ENCODE results near the gene RAMAC.
A peak's percentile ranks its signal among the peaks of the same experiment; 100 is the strongest.

Gene RAMAC

DNA sequence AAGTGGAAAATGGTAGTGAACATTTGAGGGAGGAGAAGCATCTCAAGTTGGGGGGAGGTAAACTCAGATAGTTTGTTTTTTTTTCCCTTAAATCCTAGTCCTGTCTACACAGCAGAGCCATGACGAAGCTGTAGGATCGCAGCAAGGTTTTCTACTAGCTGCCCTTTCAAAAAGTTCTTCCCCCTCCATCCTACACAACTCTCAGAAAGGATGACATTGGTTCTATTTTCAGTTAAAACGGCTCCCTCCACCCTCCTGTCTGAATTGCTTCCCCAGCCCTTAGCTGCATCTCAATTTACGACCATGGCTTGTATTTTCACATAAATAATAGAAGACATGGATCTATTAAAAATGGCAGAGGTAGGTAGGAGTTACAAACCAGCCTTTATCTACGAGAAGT is 35.7 kb upstream of the RAMAC start:
- H3K27ac ChIP-seq (ENCODE audit: insufficient read depth, low read length, poor library complexity, severe bottlenecking), result no peak overlapping the region
- peaks cover 13% of the 10 kb centered on the region for H3K27me3 ChIP-seq (replicated peaks; ENCODE audit: control insufficient read depth, insufficient read depth, low read length, poor library complexity, severe bottlenecking)
- H3K36me3 ChIP-seq (ENCODE audit: control insufficient read depth, insufficient read depth, low read length), result no peaks in the 10 kb centered on the region
- DNase-seq, result no peak
- H3K9me3 ChIP-seq (ENCODE audit: control insufficient read depth, low read length), result no peaks in the 10 kb centered on the region
- H3K4me1 ChIP-seq (ENCODE audit: control insufficient read depth, insufficient read depth, low read length, poor library complexity, severe bottlenecking), result peaks cover 3% of the 10 kb centered on the region
- H3K4me3 ChIP-seq (ENCODE audit: insufficient read depth, low read depth, low read length, poor library complexity, severe bottlenecking), result no peak overlapping the region

- no peak for DNase-seq
- Histone ChIP-seq H3K4me1 (ENCODE audit: control insufficient read depth, insufficient read depth, low read length, poor library complexity, severe bottlenecking) (peaks cover 3% of the 10 kb centered on the region), H3K4me3 (ENCODE audit: insufficient read depth, low read depth, low read length, poor library complexity, severe bottlenecking) (no peak overlapping the region), H3K9me3 (ENCODE audit: control insufficient read depth, low read length) (no peaks in the 10 kb centered on the region), H3K27ac (ENCODE audit: insufficient read depth, low read length, poor library complexity, severe bottlenecking) (no peak overlapping the region), H3K36me3 (ENCODE audit: control insufficient read depth, insufficient read depth, low read length) (no peaks in the 10 kb centered on the region), H3K27me3 (replicated peaks; ENCODE audit: control insufficient read depth, insufficient read depth, low read length, poor library complexity, severe bottlenecking) (peaks cover 13% of the 10 kb centered on the region)
Observed at GRCh38 chr15:82950746-82951370, 35.2 kb upstream of the RAMAC start.

GRCh38 chr15:82951472-82952157 is 34.4 kb upstream of the RAMAC start:
- no peak for DNase-seq
- Histone ChIP-seq H3K27ac (ENCODE audit: insufficient read depth, low read length, poor library complexity, severe bottlenecking) (no peak overlapping the region), H3K4me3 (ENCODE audit: insufficient read depth, low read depth, low read length, poor library complexity, severe bottlenecking) (peak overlapping the region; percentile 20)

DNA sequence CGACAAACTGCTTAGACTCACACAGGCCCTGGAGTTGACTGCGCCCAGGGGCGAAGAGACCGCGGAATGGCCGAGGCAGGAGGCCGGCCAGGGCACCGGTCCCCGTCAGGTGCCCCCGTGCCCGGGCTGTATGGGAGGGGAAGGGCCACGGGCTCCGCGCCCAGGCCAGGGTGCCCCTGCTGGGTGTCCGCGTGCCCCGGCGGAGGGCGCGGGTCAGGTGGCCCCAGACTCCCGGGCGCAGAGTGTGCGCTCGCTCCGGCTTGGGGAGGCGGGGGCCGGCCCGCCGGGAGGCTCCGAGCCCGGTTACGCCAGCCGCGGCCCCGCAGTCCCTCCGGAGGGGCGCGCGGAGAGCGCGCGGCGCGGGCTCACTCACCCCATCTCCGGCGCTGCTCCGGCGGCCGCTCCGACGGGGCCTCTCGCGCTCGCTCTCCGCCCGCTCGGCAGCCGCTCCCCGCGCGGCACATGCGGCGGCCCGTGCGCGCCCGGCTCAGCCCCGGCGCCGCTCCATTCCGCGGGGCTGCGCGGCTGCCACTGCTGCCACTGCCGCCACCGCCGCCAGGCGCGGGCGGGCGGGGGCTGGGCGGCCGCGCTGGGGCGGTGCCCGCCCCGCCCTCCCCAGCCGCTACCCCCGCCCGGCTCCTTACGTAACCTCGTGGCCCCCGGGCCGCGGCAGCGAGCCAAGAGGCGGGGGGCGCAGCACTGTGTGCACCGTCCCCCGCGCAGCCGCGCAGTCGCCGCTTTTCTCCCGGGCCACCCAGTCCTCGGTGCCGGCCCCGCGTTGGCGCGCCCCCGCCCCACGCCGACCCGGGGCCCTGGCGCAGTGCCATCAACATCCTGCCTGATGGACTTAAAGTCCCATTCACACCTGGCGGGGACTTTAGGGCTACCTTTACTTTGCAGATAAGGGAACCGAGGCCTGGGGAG is 33.6 kb upstream of the RAMAC start, which contains the start of gene HOMER2:
HOMER2 (minus strand) TSS at position 563 of the 924 bp plus-strand sequence; CDS start at position 378, 185 bp downstream.
- no peaks in the 10 kb centered on the region for H3K36me3 ChIP-seq (ENCODE audit: control insufficient read depth, insufficient read depth, low read length)
- no peak within 1 kb of the TSS for H3K27ac ChIP-seq (ENCODE audit: insufficient read depth, low read length, poor library complexity, severe bottlenecking)
- H3K4me1 ChIP-seq (ENCODE audit: control insufficient read depth, insufficient read depth, low read length, poor library complexity, severe bottlenecking), result peaks cover 3% of the 10 kb centered on the region
- peaks cover 13% of the 10 kb centered on the region for H3K27me3 ChIP-seq (replicated peaks; ENCODE audit: control insufficient read depth, insufficient read depth, low read length, poor library complexity, severe bottlenecking)
- no peak for DNase-seq
- H3K9me3 ChIP-seq (ENCODE audit: control insufficient read depth, low read length), result no peaks in the 10 kb centered on the region
- peak within 1 kb of the TSS; percentile 20 for H3K4me3 ChIP-seq (ENCODE audit: insufficient read depth, low read depth, low read length, poor library complexity, severe bottlenecking)

More at GRCh38 chr15:82951472-82952157, 34.4 kb upstream of the RAMAC start:
- H3K36me3 ChIP-seq (ENCODE audit: control insufficient read depth, insufficient read depth, low read length), result no peaks in the 10 kb centered on the region
- peaks cover 13% of the 10 kb centered on the region for H3K27me3 ChIP-seq (replicated peaks; ENCODE audit: control insufficient read depth, insufficient read depth, low read length, poor library complexity, severe bottlenecking)
- H3K9me3 ChIP-seq (ENCODE audit: control insufficient read depth, low read length), result no peaks in the 10 kb centered on the region
- peaks cover 3% of the 10 kb centered on the region for H3K4me1 ChIP-seq (ENCODE audit: control insufficient read depth, insufficient read depth, low read length, poor library complexity, severe bottlenecking)

DNA sequence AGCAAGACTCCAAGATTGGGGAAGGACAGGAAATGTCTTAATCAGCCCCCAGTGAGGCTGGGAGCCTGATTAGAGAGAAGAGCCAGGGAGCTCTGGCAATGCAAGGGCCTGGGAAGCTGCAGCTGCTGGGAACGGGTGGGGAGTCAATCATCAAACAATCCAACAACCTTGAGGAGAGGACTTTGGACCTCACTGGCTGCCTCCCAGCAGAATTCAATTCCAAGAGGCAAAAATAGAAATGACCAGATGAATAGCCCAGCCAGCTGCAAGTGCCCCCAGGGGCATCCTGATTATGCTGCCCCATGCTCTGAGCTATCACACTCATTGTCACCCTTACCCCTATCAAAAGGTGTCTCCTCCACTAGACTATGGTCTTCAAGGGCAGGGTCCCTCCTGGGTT is 27.4 kb upstream of the RAMAC start:
- no peak overlapping the region for H3K4me3 ChIP-seq (ENCODE audit: insufficient read depth, low read depth, low read length, poor library complexity, severe bottlenecking)
- DNase-seq, result no peak
- no peak overlapping the region for H3K27ac ChIP-seq (ENCODE audit: insufficient read depth, low read length, poor library complexity, severe bottlenecking)
- no peaks in the 10 kb centered on the region for H3K9me3 ChIP-seq (ENCODE audit: control insufficient read depth, low read length)
- no peaks in the 10 kb centered on the region for H3K4me1 ChIP-seq (ENCODE audit: control insufficient read depth, insufficient read depth, low read length, poor library complexity, severe bottlenecking)
- H3K27me3 ChIP-seq (replicated peaks; ENCODE audit: control insufficient read depth, insufficient read depth, low read length, poor library complexity, severe bottlenecking), result no peaks in the 10 kb centered on the region
- no peaks in the 10 kb centered on the region for H3K36me3 ChIP-seq (ENCODE audit: control insufficient read depth, insufficient read depth, low read length)

GRCh38 chr15:82959423-82959822 is 26.6 kb upstream of the RAMAC start:
- Histone ChIP-seq H3K36me3 (ENCODE audit: control insufficient read depth, insufficient read depth, low read length) (no peaks in the 10 kb centered on the region), H3K27me3 (replicated peaks; ENCODE audit: control insufficient read depth, insufficient read depth, low read length, poor library complexity, severe bottlenecking) (no peaks in the 10 kb centered on the region), H3K4me1 (ENCODE audit: control insufficient read depth, insufficient read depth, low read length, poor library complexity, severe bottlenecking) (no peaks in the 10 kb centered on the region), H3K9me3 (ENCODE audit: control insufficient read depth, low read length) (no peaks in the 10 kb centered on the region), H3K27ac (ENCODE audit: insufficient read depth, low read length, poor library complexity, severe bottlenecking) (no peak overlapping the region), H3K4me3 (ENCODE audit: insufficient read depth, low read depth, low read length, poor library complexity, severe bottlenecking) (no peak overlapping the region)
- no peak for DNase-seq

- no peaks in the 10 kb centered on the region for H3K9me3 ChIP-seq (ENCODE audit: control insufficient read depth, low read length)
- no peak overlapping the region for H3K27ac ChIP-seq (ENCODE audit: insufficient read depth, low read length, poor library complexity, severe bottlenecking)
- DNase-seq, result no peak
- H3K27me3 ChIP-seq (replicated peaks; ENCODE audit: control insufficient read depth, insufficient read depth, low read length, poor library complexity, severe bottlenecking), result no peaks in the 10 kb centered on the region
- H3K4me1 ChIP-seq (ENCODE audit: control insufficient read depth, insufficient read depth, low read length, poor library complexity, severe bottlenecking), result no peaks in the 10 kb centered on the region
- H3K36me3 ChIP-seq (ENCODE audit: control insufficient read depth, insufficient read depth, low read length), result no peaks in the 10 kb centered on the region
- no peak overlapping the region for H3K4me3 ChIP-seq (ENCODE audit: insufficient read depth, low read depth, low read length, poor library complexity, severe bottlenecking)
Observed at GRCh38 chr15:82960766-82961165, 25.2 kb upstream of the RAMAC start.

DNA sequence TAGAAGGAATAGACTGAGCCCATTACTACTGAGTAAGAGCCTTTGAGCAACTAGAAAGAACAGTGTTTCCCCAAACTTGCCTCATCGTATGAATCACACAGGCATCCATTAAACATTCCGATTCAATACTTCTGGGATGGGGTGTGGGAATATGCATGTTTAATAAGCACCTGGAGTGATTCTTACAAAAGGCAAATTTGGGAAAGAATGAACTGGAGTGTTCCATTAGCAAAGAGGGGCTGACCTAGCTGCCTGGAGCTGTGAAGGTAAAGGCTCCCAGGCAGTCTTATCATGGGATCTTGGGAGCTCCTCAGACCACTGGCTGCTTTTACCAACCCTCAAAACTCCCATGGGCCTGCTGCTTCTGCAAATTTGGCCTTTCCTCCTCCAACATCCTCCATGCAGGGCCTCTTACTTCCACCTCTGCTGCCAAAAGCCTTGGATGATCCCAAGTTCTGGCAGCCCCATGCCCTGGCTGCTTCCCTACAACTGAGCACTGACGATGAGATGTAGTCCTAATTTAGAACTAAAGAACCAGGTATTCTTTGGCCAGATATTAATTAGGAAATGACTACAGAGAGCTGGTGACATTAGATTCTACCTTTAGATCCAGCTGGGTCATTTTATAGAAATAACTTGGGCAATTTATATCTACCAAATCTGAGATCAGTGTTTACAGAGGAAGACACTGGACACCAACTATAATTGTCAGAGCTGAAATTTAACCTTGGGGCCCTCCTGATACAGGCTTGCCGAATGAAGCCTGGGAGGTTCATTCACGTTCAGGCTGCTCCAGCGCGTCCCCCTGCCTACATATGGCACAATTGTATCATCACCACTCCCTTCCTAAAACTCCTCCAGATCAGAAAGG is 22.3 kb upstream of the RAMAC start:
- H3K9me3 ChIP-seq (ENCODE audit: control insufficient read depth, low read length), result no peaks in the 10 kb centered on the region
- no peak overlapping the region for H3K4me3 ChIP-seq (ENCODE audit: insufficient read depth, low read depth, low read length, poor library complexity, severe bottlenecking)
- no peaks in the 10 kb centered on the region for H3K27me3 ChIP-seq (replicated peaks; ENCODE audit: control insufficient read depth, insufficient read depth, low read length, poor library complexity, severe bottlenecking)
- no peak for DNase-seq
- H3K36me3 ChIP-seq (ENCODE audit: control insufficient read depth, insufficient read depth, low read length), result no peaks in the 10 kb centered on the region
- no peak overlapping the region for H3K27ac ChIP-seq (ENCODE audit: insufficient read depth, low read length, poor library complexity, severe bottlenecking)
- H3K4me1 ChIP-seq (ENCODE audit: control insufficient read depth, insufficient read depth, low read length, poor library complexity, severe bottlenecking), result no peaks in the 10 kb centered on the region

DNA sequence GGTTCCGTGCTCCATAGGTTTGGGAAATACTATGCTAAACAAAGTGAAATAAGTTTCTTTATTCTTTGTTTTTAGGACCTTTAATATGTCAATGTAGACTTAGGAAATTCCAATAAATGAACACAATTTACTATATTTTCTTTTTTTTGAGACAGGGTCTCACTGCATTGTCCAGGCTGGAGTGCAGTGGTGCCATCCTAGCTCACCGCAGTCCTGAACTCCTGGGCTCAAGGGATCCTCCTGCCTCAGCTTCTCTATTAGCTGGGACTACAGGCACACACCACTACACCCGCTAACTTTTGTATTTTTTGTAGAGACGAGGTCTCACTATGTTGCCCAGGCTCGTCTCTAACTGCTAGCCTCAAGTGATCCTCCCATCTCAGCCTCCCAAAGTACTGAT is 21.1 kb upstream of the RAMAC start:
- no peak for DNase-seq
- no peaks in the 10 kb centered on the region for H3K36me3 ChIP-seq (ENCODE audit: control insufficient read depth, insufficient read depth, low read length)

More for the DNA sequence above, 21.1 kb upstream of the RAMAC start:
- Histone ChIP-seq H3K27me3 (replicated peaks; ENCODE audit: control insufficient read depth, insufficient read depth, low read length, poor library complexity, severe bottlenecking) (no peaks in the 10 kb centered on the region), H3K27ac (ENCODE audit: insufficient read depth, low read length, poor library complexity, severe bottlenecking) (no peak overlapping the region), H3K4me1 (ENCODE audit: control insufficient read depth, insufficient read depth, low read length, poor library complexity, severe bottlenecking) (no peaks in the 10 kb centered on the region), H3K4me3 (ENCODE audit: insufficient read depth, low read depth, low read length, poor library complexity, severe bottlenecking) (no peak overlapping the region), H3K9me3 (ENCODE audit: control insufficient read depth, low read length) (no peaks in the 10 kb centered on the region)
